Panc1 (cell line): ENCODE measurements around the gene FNBP1L. TPM values are rescaled to one million over a fixed set of nuclear protein-coding genes. Genes with fewer than 3 reads are reported as not detected.

Experiments
- ATAC-seq: fragments of 200-7000 bp; cut with Tn5 transposase; 2 replicates; pipeline ENCODE4 v1.9.1; 2020; ENCODE audit warnings: mild to moderate bottlenecking, moderate library complexity
- BruUV-seq: library from RNA; stranded (reverse); fragments of 400-500 nt; replicated peaks from 2 replicates; lab custom pipeline; 2021; lab: Mats Ljungman, UMichigan
- CTCF ChIA-PET: fragments of 300-600 bp; sonication (Branson Sonifier 250); formaldehyde crosslinking; loops from one replicate; lab custom pipeline; 2022; ENCODE audit warnings: antibody characterized with exemption; lab: Charles Lee
- POLR2A ChIA-PET: fragments of 300-600 bp; sonication (Branson Sonifier 250); formaldehyde crosslinking; loops from one replicate; lab custom pipeline; 2022; ENCODE audit warnings: antibody characterized with exemption; lab: Charles Lee
- DNase-seq: peaks from one replicate; pipeline ENCODE4 v3.0.0-alpha.2; 2010; ENCODE audit warnings: low read depth, low spot score
- H3K27ac ChIP-seq: 2 replicates; pipeline ENCODE4 v1.5.1; 2011; ENCODE audit warnings: mild to moderate bottlenecking, low read length, inconsistent platforms
- H3K27me3 ChIP-seq: fragments of 200-500 bp; sonication (Bioruptor generic); 2 replicates; pipeline ENCODE4 v1.6.0; 2014; ENCODE audit warnings: low read length, inconsistent platforms; ENCODE audit not compliant: control insufficient read depth, insufficient read depth
- H3K36me3 ChIP-seq: fragments of 200-500 bp; sonication (Bioruptor generic); 2 replicates; pipeline ENCODE4 v1.5.1; 2014; ENCODE audit warnings: inconsistent platforms, mild to moderate bottlenecking, low read length, moderate library complexity; ENCODE audit not compliant: control insufficient read depth, insufficient read depth
- H3K4me1 ChIP-seq: 2 replicates; pipeline ENCODE4 v1.5.1; 2011; ENCODE audit warnings: inconsistent platforms, mild to moderate bottlenecking, low read length, moderate library complexity; ENCODE audit not compliant: control insufficient read depth, insufficient read depth
- H3K4me3 ChIP-seq, 2 experiments: 2 replicates each; pipeline ENCODE4 v1.5.1; 2011 to 2012; ENCODE audit warnings: low read depth in 2 of 2, low read length in 2 of 2, mild to moderate bottlenecking in 2 of 2, inconsistent platforms in 1 of 2, moderate library complexity in 1 of 2
- H3K9me3 ChIP-seq: fragments of 200-500 bp; sonication (Bioruptor generic); 2 replicates; pipeline ENCODE4 v1.5.1; 2014; ENCODE audit warnings: low read depth, mild to moderate bottlenecking, inconsistent platforms, low read length, moderate library complexity; ENCODE audit not compliant: control insufficient read depth, insufficient read depth
- POLR2AphosphoS5 ChIP-seq: IDR thresholded peaks from 2 replicates; pipeline ENCODE4 v1.6.1; 2012; ENCODE audit warnings: mild to moderate bottlenecking, low read depth, low read length, moderate library complexity
- SIN3A ChIP-seq: IDR thresholded peaks from 2 replicates; pipeline ENCODE4 v1.6.1; 2012; ENCODE audit warnings: low read depth, mild to moderate bottlenecking, low read length, moderate library complexity, borderline replicate concordance; ENCODE audit not compliant: insufficient read depth
- TCF7L2 ChIP-seq: IDR thresholded peaks from 2 replicates; pipeline ENCODE4 v1.6.1; 2011; ENCODE audit warnings: mild to moderate bottlenecking, low read depth, low read length, inconsistent platforms
- in situ Hi-C: cut with HindIII; loops from 2 replicates; pipeline ENCODE4 v1.10.0; 2016; ENCODE audit warnings: low sequenced_read_pairs, low pct_unique_long_range_greater_than_20kb
- intact Hi-C: fragments of 100-400 bp; cut with micrococcal nuclease; formaldehyde crosslinking; loops from one replicate; pipeline ENCODE4 v1.10.0; 2022; ENCODE audit not compliant: unreplicated experiment
- total RNA-seq: library from RNA; stranded (reverse); gene quantifications from one replicate; pipeline ENCODE4 v1.2.1, GENCODE V29; 2021; ENCODE audit not compliant: unreplicated experiment
- TF ChIP-seq, protein P1 (sequence below), 2 experiments: IDR thresholded peaks; 2 replicates each; pipeline ENCODE4 v1.6.1; 2011 to 2012; ENCODE audit warnings: low read depth in 2 of 2, control low read depth in 1 of 2, low read length in 1 of 2, mild to moderate bottlenecking in 1 of 2, moderate library complexity in 1 of 2; ENCODE audit not compliant: insufficient read depth in 1 of 2
- TF ChIP-seq, protein P2 (sequence below): fragments of 450-650 bp; IDR thresholded peaks from 2 replicates; pipeline ENCODE4 v1.5.1; 2017; ENCODE audit warnings: mild to moderate bottlenecking

FNBP1L gene
- total RNA-seq, 1 experiment from 2014 or later: 25.1 TPM

DNA sequence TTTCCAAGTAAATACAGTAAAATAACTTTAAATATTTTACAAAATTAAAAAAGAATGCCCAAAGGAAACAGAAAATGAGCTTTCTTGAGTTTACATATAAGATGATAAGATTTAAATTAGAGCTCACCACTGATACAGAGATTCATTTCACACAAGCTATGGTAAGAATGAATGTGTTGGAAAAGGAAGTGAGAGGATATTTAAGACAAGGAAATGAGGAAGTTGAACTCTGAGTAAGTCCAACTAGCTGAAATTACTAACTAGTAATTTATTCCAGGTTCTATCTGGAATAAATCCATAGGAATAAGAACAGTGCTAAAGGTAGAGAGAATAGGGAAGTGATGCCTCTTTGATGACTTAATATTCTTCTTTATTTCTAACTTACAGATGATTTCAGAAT is 42.4 kb downstream of the FNBP1L start:
- intact Hi-C loops: no loop called here
- in situ Hi-C loops: no loop called here
- ChIA-PET CTCF (no interaction called here), POLR2A (no interaction called here)
- TF ChIP-seq, protein P1, sequence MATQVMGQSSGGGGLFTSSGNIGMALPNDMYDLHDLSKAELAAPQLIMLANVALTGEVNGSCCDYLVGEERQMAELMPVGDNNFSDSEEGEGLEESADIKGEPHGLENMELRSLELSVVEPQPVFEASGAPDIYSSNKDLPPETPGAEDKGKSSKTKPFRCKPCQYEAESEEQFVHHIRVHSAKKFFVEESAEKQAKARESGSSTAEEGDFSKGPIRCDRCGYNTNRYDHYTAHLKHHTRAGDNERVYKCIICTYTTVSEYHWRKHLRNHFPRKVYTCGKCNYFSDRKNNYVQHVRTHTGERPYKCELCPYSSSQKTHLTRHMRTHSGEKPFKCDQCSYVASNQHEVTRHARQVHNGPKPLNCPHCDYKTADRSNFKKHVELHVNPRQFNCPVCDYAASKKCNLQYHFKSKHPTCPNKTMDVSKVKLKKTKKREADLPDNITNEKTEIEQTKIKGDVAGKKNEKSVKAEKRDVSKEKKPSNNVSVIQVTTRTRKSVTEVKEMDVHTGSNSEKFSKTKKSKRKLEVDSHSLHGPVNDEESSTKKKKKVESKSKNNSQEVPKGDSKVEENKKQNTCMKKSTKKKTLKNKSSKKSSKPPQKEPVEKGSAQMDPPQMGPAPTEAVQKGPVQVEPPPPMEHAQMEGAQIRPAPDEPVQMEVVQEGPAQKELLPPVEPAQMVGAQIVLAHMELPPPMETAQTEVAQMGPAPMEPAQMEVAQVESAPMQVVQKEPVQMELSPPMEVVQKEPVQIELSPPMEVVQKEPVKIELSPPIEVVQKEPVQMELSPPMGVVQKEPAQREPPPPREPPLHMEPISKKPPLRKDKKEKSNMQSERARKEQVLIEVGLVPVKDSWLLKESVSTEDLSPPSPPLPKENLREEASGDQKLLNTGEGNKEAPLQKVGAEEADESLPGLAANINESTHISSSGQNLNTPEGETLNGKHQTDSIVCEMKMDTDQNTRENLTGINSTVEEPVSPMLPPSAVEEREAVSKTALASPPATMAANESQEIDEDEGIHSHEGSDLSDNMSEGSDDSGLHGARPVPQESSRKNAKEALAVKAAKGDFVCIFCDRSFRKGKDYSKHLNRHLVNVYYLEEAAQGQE (IDR thresholded peaks at IDR 0.05; ENCODE audit: insufficient read depth in 1 of 2, low read depth in 2 of 2, low read length in 1 of 2): no peak
- TF ChIP-seq POLR2AphosphoS5 (no peak), SIN3A (no peak), TCF7L2 (no peak)
- TF ChIP-seq, protein P2, sequence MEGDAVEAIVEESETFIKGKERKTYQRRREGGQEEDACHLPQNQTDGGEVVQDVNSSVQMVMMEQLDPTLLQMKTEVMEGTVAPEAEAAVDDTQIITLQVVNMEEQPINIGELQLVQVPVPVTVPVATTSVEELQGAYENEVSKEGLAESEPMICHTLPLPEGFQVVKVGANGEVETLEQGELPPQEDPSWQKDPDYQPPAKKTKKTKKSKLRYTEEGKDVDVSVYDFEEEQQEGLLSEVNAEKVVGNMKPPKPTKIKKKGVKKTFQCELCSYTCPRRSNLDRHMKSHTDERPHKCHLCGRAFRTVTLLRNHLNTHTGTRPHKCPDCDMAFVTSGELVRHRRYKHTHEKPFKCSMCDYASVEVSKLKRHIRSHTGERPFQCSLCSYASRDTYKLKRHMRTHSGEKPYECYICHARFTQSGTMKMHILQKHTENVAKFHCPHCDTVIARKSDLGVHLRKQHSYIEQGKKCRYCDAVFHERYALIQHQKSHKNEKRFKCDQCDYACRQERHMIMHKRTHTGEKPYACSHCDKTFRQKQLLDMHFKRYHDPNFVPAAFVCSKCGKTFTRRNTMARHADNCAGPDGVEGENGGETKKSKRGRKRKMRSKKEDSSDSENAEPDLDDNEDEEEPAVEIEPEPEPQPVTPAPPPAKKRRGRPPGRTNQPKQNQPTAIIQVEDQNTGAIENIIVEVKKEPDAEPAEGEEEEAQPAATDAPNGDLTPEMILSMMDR: no peak
- Histone ChIP-seq H3K9me3 (no peaks in the 10 kb centered on the region), H3K4me3 (no peak overlapping the region), H3K36me3 (no peaks in the 10 kb centered on the region), H3K4me1 (no peaks in the 10 kb centered on the region), H3K27ac (no peak overlapping the region), H3K27me3 (no peaks in the 10 kb centered on the region)
- DNase-seq: no peak
- no TSS peak for BruUV-seq
- ATAC-seq: no peak

DNA sequence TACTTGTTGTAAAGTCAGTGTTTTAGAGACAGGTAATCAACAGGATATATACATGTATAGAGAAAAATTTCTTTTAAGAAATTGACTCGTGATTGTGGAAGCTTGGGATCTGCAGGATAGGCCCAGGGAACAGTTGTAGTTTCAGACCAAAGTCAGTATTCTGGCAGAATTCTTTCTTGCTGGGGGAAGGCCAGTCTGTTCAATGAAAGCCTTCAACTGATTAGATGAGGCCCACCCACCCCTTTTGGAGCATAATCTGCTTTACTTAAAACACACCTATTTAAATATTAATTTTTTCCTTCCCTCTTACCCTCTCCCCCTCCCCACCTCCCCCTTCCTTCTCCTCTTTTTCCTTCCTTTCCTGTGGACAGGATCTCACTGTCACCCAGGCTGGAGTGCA is 48.0 kb downstream of the FNBP1L start:
- H3K4me3 ChIP-seq: no peak overlapping the region
- POLR2A ChIA-PET: no interaction called here
- no peaks in the 10 kb centered on the region for H3K9me3 ChIP-seq
- intact Hi-C loops: no loop called here
- H3K27ac ChIP-seq: no peak overlapping the region
- no peaks in the 10 kb centered on the region for H3K36me3 ChIP-seq
- CTCF ChIA-PET: no interaction called here
- DNase-seq (no peak), ATAC-seq (no peak)
- in situ Hi-C loops: no loop called here
- no TSS peak for BruUV-seq
- TF ChIP-seq SIN3A: no peak
- TF ChIP-seq, protein P1 (IDR thresholded peaks at IDR 0.05; ENCODE audit: insufficient read depth in 1 of 2, low read depth in 2 of 2, low read length in 1 of 2): no peak
- TF ChIP-seq TCF7L2: no peak
- H3K4me1 ChIP-seq: no peaks in the 10 kb centered on the region; the same call in 1 of the 2 replicates
- H3K27me3 ChIP-seq: no peaks in the 10 kb centered on the region
